ENCODE measurements around the gene TMEM62. TPM values are rescaled to one million over a fixed set of nuclear protein-coding genes. Genes with fewer than 3 reads are reported as not detected.

Gene TMEM62
- total RNA-seq, result 10 to 100 TPM; 43.2 to 61.6 (median 59.4) TPM

DNA sequence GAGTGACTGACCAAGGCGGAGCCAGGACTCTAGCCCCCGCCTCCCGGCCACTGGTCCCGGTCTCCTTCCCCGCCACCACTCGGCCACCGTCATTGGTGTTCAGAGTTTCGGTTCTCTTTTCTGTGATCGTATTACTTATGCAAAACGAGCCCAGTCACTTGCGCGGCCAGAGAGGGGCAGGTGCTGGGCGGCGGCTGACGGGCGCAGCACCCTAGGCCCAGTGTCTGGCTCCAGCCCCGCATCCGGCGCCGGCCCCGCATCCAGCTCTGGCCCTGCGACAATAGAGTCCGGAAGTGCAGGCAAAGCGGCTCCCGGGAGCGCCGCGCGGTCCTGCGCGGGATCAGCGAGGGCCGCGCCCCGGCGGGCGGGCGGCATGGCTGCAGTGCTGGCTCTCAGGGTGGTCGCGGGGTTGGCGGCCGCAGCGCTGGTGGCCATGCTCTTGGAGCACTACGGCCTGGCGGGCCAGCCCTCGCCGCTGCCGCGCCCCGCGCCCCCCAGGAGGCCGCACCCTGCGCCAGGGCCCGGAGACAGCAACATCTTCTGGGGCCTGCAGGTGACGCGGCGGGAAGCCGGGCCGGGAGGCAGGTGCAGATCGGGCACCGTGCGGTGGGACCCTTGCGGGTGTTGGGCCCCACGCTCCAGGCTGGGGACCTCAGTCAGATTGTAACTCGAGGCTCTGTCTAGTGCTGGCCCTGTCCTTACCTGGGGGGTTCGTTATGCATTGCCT, at the start of gene TMEM62:
Gene TMEM62, plus strand, starts transcription at position 157 of the 727 bp plus-strand sequence. Its CDS starts 217 bp downstream, at position 374.
- no peaks in the 10 kb centered on the region for H3K4me1 ChIP-seq
- H3K9me3 ChIP-seq, result no peaks in the 10 kb centered on the region
- no peaks in the 10 kb centered on the region for H3K27me3 ChIP-seq
- intact Hi-C loops (cut with DNase I; ENCODE audit: low total_unique reads), result no loop called here
- DNase-seq (ENCODE audit: low spot score in 2 of 2), result peak; percentile 78 to 87
- H3K36me3 ChIP-seq, result no peaks in the 10 kb centered on the region
- H3K4me3 ChIP-seq, result peak within 1 kb of the TSS; percentile 89 to 92 (median 90)
- TF ChIP-seq POLR2A (IDR thresholded peaks at IDR 0.05) (no peak), POLR2AphosphoS5 (IDR thresholded peaks at IDR 0.05) (peak in 2 of 3 donors; percentile 77 to 81)
- TF ChIP-seq, protein P1, sequence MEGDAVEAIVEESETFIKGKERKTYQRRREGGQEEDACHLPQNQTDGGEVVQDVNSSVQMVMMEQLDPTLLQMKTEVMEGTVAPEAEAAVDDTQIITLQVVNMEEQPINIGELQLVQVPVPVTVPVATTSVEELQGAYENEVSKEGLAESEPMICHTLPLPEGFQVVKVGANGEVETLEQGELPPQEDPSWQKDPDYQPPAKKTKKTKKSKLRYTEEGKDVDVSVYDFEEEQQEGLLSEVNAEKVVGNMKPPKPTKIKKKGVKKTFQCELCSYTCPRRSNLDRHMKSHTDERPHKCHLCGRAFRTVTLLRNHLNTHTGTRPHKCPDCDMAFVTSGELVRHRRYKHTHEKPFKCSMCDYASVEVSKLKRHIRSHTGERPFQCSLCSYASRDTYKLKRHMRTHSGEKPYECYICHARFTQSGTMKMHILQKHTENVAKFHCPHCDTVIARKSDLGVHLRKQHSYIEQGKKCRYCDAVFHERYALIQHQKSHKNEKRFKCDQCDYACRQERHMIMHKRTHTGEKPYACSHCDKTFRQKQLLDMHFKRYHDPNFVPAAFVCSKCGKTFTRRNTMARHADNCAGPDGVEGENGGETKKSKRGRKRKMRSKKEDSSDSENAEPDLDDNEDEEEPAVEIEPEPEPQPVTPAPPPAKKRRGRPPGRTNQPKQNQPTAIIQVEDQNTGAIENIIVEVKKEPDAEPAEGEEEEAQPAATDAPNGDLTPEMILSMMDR (IDR thresholded peaks at IDR 0.05), result no peak
- peak within 1 kb of the TSS; percentile 83 to 90 for H3K27ac ChIP-seq

DNA sequence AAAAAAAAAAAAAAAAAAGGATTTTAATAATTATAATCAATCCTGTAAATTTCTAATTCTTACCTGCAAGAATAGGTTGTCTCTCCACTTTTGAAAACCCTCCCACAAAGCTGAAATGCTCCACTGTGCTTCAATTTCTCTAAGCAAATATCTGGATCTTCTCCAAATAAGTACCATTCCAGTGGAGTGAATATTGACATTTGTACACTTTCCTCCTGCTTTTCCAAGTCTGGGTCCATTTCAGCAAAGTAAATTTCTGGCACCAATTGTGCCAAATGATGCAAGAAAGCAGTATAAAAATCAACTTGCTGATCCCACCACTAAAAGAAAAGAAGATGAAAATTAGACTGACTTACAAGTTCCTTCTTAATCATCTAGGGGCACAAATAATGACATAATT, 47.5 kb upstream of the TMEM62 start:
- intact Hi-C loops (cut with DNase I; ENCODE audit: low total_unique reads), result no loop called here
- H3K27ac ChIP-seq, result no peak overlapping the region
- H3K36me3 ChIP-seq, result no peaks in the 10 kb centered on the region
- TF ChIP-seq, protein P1 (IDR thresholded peaks at IDR 0.05), result no peak
- no peak for TF ChIP-seq POLR2A (IDR thresholded peaks at IDR 0.05)
- no peak for TF ChIP-seq POLR2AphosphoS5 (IDR thresholded peaks at IDR 0.05)
- H3K9me3 ChIP-seq, result no peaks in the 10 kb centered on the region
- no peaks in the 10 kb centered on the region for H3K27me3 ChIP-seq
- H3K4me3 ChIP-seq, result no peak overlapping the region
- no peak for DNase-seq (ENCODE audit: low spot score in 2 of 2)
- no peaks in the 10 kb centered on the region for H3K4me1 ChIP-seq

DNA sequence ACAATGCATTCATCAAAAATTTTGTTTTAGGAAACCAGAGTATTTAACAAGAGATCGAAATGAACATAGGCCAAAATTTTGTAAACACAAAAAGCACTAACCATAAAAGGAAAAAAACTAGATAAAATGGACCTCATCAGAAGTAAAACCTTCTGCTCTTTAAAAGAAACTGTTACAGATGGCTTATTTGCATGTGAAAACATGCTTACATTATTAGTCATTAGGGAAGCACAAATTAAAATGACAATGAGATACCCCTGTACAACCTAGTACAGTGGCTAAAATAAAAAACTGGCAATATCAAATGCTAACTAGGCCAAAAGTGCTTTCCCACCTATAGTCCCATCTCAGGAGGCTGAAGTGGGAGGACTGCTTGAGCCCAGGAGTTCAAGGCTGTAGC, 46.8 kb upstream of the TMEM62 start:
- Histone ChIP-seq H3K9me3 (no peaks in the 10 kb centered on the region), H3K36me3 (no peaks in the 10 kb centered on the region), H3K4me3 (no peak overlapping the region), H3K27me3 (no peaks in the 10 kb centered on the region), H3K27ac (no peak overlapping the region), H3K4me1 (no peaks in the 10 kb centered on the region)
- TF ChIP-seq, protein P1 (IDR thresholded peaks at IDR 0.05), result no peak
- no peak for TF ChIP-seq POLR2A (IDR thresholded peaks at IDR 0.05)
- no peak for TF ChIP-seq POLR2AphosphoS5 (IDR thresholded peaks at IDR 0.05)
- DNase-seq (ENCODE audit: low spot score in 2 of 2), result no peak
- intact Hi-C loops (cut with DNase I; ENCODE audit: low total_unique reads), result no loop called here

DNA sequence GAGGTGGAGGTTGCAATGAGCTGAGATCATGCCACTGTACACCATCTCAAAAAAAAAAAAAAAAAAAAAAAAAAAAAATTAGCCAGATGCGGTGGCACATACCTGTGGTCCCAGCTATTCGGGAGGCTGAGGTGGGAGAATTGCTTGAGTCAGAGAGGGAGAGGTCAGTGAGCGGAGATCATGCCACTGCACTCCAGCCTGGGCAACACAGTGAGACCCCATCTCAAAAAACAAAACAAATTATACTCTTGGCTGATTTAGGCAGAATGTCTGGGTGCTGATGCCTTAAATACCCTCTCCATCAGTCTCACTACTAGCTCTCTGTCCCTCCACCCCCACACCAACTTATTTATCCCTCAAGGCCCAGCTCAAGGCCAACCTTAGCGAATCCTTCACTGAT, 41.5 kb upstream of the TMEM62 start:
- Histone ChIP-seq H3K4me3 (no peak overlapping the region), H3K27ac (no peak overlapping the region), H3K4me1 (no peaks in the 10 kb centered on the region), H3K27me3 (no peaks in the 10 kb centered on the region), H3K9me3 (no peaks in the 10 kb centered on the region), H3K36me3 (no peaks in the 10 kb centered on the region)
- TF ChIP-seq POLR2A (IDR thresholded peaks at IDR 0.05) (no peak), POLR2AphosphoS5 (IDR thresholded peaks at IDR 0.05) (no peak)
- TF ChIP-seq, protein P1 (IDR thresholded peaks at IDR 0.05), result no peak
- no peak for DNase-seq (ENCODE audit: low spot score in 2 of 2)
- intact Hi-C loops (cut with DNase I; ENCODE audit: low total_unique reads), result no loop called here

DNA sequence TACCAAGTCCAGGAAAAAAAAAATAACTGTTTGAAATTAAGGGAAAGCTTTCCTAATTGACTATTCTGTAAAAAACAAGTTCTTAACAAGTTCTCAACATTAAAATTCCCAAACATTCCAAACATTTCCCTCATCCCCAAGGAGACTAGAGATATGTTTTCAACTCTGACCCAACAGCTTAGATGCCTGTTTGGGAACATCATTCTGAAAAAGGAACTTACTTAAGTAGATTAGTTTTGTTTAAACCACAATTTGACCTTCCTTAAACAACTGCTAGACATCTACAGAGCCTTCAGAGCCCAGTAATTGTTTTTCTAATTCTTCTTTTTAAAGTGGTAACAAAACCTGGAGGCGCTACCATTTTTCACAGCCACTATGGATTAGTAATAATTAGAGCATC, 40.4 kb upstream of the TMEM62 start:
- no peaks in the 10 kb centered on the region for H3K27me3 ChIP-seq
- intact Hi-C loops (cut with DNase I; ENCODE audit: low total_unique reads), result no loop called here
- no peak for DNase-seq (ENCODE audit: low spot score in 2 of 2)
- no peaks in the 10 kb centered on the region for H3K36me3 ChIP-seq
- no peak for TF ChIP-seq POLR2A (IDR thresholded peaks at IDR 0.05)
- TF ChIP-seq POLR2AphosphoS5 (IDR thresholded peaks at IDR 0.05), result no peak
- TF ChIP-seq, protein P1 (IDR thresholded peaks at IDR 0.05), result no peak
- H3K9me3 ChIP-seq, result no peaks in the 10 kb centered on the region
- no peak overlapping the region for H3K4me3 ChIP-seq
- H3K27ac ChIP-seq, result peak overlapping the region in 1 of 2 donors; percentile 13
- no peaks in the 10 kb centered on the region for H3K4me1 ChIP-seq
